ENCODE data around the gene SLK. TPM values are rescaled to one million over a fixed set of nuclear protein-coding genes. Genes with fewer than 3 reads are reported as not detected.

SLK gene
- total RNA-seq, 1 experiment from 2014 or later, result 25.6 TPM

- no peak overlapping the region for H3K27ac Mint-ChIP-seq (ENCODE audit: unreplicated experiment)
- intact Hi-C loops (cut with micrococcal nuclease; ENCODE audit: unreplicated experiment), result no loop called here
- no peak overlapping the region for H3K4me3 Mint-ChIP-seq (ENCODE audit: low read depth, unreplicated experiment)
Measured at GRCh38 chr10:103947799-103948516, 19.0 kb upstream of the SLK start.

DNA sequence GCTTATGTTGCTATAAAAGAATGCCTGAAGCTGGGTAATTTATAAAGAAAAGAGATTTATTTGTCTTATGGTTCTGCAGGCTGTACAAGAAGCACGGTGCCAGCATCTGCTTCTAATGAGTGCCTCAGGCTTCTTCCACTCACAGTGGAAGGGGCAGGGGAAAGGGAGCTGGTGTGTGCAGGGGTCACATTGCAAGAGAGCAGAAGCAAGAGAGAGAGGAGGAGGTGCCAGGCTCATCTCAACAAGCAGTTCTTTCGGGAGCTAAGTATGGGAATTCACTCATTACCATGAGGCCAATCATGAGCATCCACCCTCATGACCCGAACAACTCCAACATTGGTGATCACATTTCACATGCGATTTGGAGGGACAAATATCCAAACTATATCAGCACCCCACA lies 17.2 kb upstream of the SLK start:
- TF ChIP-seq, protein P1, sequence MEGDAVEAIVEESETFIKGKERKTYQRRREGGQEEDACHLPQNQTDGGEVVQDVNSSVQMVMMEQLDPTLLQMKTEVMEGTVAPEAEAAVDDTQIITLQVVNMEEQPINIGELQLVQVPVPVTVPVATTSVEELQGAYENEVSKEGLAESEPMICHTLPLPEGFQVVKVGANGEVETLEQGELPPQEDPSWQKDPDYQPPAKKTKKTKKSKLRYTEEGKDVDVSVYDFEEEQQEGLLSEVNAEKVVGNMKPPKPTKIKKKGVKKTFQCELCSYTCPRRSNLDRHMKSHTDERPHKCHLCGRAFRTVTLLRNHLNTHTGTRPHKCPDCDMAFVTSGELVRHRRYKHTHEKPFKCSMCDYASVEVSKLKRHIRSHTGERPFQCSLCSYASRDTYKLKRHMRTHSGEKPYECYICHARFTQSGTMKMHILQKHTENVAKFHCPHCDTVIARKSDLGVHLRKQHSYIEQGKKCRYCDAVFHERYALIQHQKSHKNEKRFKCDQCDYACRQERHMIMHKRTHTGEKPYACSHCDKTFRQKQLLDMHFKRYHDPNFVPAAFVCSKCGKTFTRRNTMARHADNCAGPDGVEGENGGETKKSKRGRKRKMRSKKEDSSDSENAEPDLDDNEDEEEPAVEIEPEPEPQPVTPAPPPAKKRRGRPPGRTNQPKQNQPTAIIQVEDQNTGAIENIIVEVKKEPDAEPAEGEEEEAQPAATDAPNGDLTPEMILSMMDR (IDR thresholded peaks at IDR 0.05; ENCODE audit: unreplicated experiment), result no peak
- intact Hi-C loops (cut with micrococcal nuclease; ENCODE audit: unreplicated experiment), result no loop called here
- no TSS peak for BruUV-seq (replicated peaks)
- DNase-seq, result no peak
- no peak overlapping the region for H3K4me3 Mint-ChIP-seq (ENCODE audit: low read depth, unreplicated experiment)
- no peak overlapping the region for H3K27ac Mint-ChIP-seq (ENCODE audit: unreplicated experiment)
- CTCF ChIA-PET, result no interaction called here
- peaks cover 2% of the 10 kb centered on the region for H3K9me3 Mint-ChIP-seq (ENCODE audit: low read depth, unreplicated experiment)
- no peaks in the 10 kb centered on the region for H3K27me3 Mint-ChIP-seq (ENCODE audit: unreplicated experiment)
- H3K4me1 Mint-ChIP-seq (ENCODE audit: low read depth, unreplicated experiment), result no peaks in the 10 kb centered on the region
- no peaks in the 10 kb centered on the region for H3K36me3 Mint-ChIP-seq (ENCODE audit: insufficient read depth, unreplicated experiment)

More at GRCh38 chr10:103947799-103948516, 19.0 kb upstream of the SLK start:
- CTCF ChIA-PET, result no interaction called here
- Mint-ChIP-seq H3K27me3 (ENCODE audit: unreplicated experiment) (no peaks in the 10 kb centered on the region), H3K4me1 (ENCODE audit: low read depth, unreplicated experiment) (no peaks in the 10 kb centered on the region), H3K36me3 (ENCODE audit: insufficient read depth, unreplicated experiment) (no peaks in the 10 kb centered on the region), H3K9me3 (ENCODE audit: low read depth, unreplicated experiment) (no peaks in the 10 kb centered on the region)
- no TSS peak for BruUV-seq (replicated peaks)
- TF ChIP-seq, protein P1 (IDR thresholded peaks at IDR 0.05; ENCODE audit: unreplicated experiment), result no peak
- no peak for DNase-seq

DNA sequence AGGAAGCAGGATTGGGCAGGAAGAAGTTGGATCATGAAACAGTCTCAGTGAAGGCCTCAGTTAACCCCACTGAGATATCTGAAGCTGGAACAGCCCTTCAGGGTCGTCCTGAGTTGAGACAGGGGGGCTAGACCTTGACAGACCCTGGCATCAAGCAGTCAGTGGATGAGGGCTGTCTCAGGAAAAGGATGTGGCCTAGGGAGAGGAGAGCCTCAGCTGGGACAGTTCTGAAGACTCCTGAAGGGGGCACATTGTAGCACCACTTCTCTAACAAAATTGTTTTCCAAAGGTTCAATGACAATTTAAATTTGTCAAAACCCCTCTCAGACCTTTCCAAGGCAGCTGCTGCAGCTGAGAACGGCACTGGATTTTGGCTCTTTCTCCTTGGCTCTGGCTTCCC lies 15.8 kb upstream of the SLK start:
- CTCF ChIA-PET, result no interaction called here
- Mint-ChIP-seq H3K9me3 (ENCODE audit: low read depth, unreplicated experiment) (peaks cover 5% of the 10 kb centered on the region), H3K27me3 (ENCODE audit: unreplicated experiment) (no peaks in the 10 kb centered on the region), H3K27ac (ENCODE audit: unreplicated experiment) (no peak overlapping the region), H3K4me1 (ENCODE audit: low read depth, unreplicated experiment) (no peaks in the 10 kb centered on the region), H3K36me3 (ENCODE audit: insufficient read depth, unreplicated experiment) (no peaks in the 10 kb centered on the region), H3K4me3 (ENCODE audit: low read depth, unreplicated experiment) (no peak overlapping the region)
- DNase-seq, result no peak
- BruUV-seq (replicated peaks), result no TSS peak
- TF ChIP-seq, protein P1 (IDR thresholded peaks at IDR 0.05; ENCODE audit: unreplicated experiment), result no peak
- intact Hi-C loops (cut with micrococcal nuclease; ENCODE audit: unreplicated experiment), result no loop called here

- TF ChIP-seq, protein P1 (IDR thresholded peaks at IDR 0.05; ENCODE audit: unreplicated experiment), result no peak
- peaks cover 5% of the 10 kb centered on the region for H3K9me3 Mint-ChIP-seq (ENCODE audit: low read depth, unreplicated experiment)
- H3K27ac Mint-ChIP-seq (ENCODE audit: unreplicated experiment), result no peak overlapping the region
- H3K36me3 Mint-ChIP-seq (ENCODE audit: insufficient read depth, unreplicated experiment), result no peaks in the 10 kb centered on the region
- BruUV-seq (replicated peaks), result no TSS peak
- H3K4me3 Mint-ChIP-seq (ENCODE audit: low read depth, unreplicated experiment), result no peak overlapping the region
- no peak for DNase-seq
- CTCF ChIA-PET, result no interaction called here
- no peaks in the 10 kb centered on the region for H3K27me3 Mint-ChIP-seq (ENCODE audit: unreplicated experiment)
- intact Hi-C loops (cut with micrococcal nuclease; ENCODE audit: unreplicated experiment), result no loop called here
- no peaks in the 10 kb centered on the region for H3K4me1 Mint-ChIP-seq (ENCODE audit: low read depth, unreplicated experiment)
Measured at GRCh38 chr10:103951942-103952341, 15.0 kb upstream of the SLK start.
